GM20000 (cell line): ENCODE results near the gene TTC21B.
A peak's percentile ranks its signal among the peaks of the same experiment; 100 is the strongest.

ENCODE experiments used
- DNase-seq: peaks from one replicate; pipeline ENCODE4 v3.0.0; 2012; ENCODE audit warnings: low spot score
- CTCF ChIP-seq: IDR thresholded peaks from 2 replicates; pipeline ENCODE4 v1.5.1; 2012; ENCODE audit warnings: mild to moderate bottlenecking, control low read depth; ENCODE audit errors: extremely low read depth, missing control alignments

Gene TTC21B

GRCh38 chr2:165889158-165889557, 64.4 kb downstream of the TTC21B start:
- DNase-seq, result no peak
- no peak for TF ChIP-seq CTCF

- no peak for DNase-seq
- no peak for TF ChIP-seq CTCF
These were observed 65.4 kb downstream of the TTC21B start for GRCh38 chr2:165888171-165888570.

- no peak for DNase-seq
- TF ChIP-seq CTCF, result no peak
These were observed 67.0 kb downstream of the TTC21B start for GRCh38 chr2:165886487-165887146.

- no peak for DNase-seq
- TF ChIP-seq CTCF, result no peak
These were observed 75.7 kb downstream of the TTC21B start for GRCh38 chr2:165877565-165878550.

GRCh38 chr2:165876712-165877111, 76.9 kb downstream of the TTC21B start:
- no peak for TF ChIP-seq CTCF
- DNase-seq, result no peak

- no peak for TF ChIP-seq CTCF
- DNase-seq, result no peak
These were observed 77.3 kb downstream of the TTC21B start for GRCh38 chr2:165876269-165876668.

- peak; percentile 57 for DNase-seq
- TF ChIP-seq CTCF, result no peak
These were observed 79.0 kb downstream of the TTC21B start for GRCh38 chr2:165874445-165875039.
